Heart right ventricle (tissue), 16 donors: ENCODE data around the gene TENT5A. TPM values are rescaled to one million over a fixed set of nuclear protein-coding genes. Genes with fewer than 3 reads are reported as not detected.
A peak's percentile ranks its signal among the peaks of the same experiment; 100 is the strongest.

Experiments used
- ATAC-seq, 8 donors: fragments of 200-7000 bp; cut with Tn5 transposase; one replicate each; pipeline ENCODE4 v1.9.1; 2020; ENCODE audit warnings: mild to moderate bottlenecking in 8 of 8, moderate library complexity in 8 of 8, moderate number of reproducible peaks in 1 of 8
- DNase-seq, 2 donors: peaks; one replicate each; pipeline ENCODE4 v3.0.0-alpha.2; 2020
- H3K27ac ChIP-seq, 10 donors: fragments of 200-600 bp; sonication (generic) in 2 of 10; one replicate each; pipeline versions ENCODE4 v1.5.0 to v1.8.0; 2020 to 2022; ENCODE audit warnings: mild to moderate bottlenecking in 3 of 10
- H3K27me3 ChIP-seq, 7 donors: fragments of 200-600 bp; one replicate each; pipeline ENCODE4 v1.8.0; 2021 to 2022; ENCODE audit warnings: mild to moderate bottlenecking in 2 of 7
- H3K36me3 ChIP-seq, 9 donors: fragments of 200-600 bp; sonication (generic) in 1 of 9; one replicate each; pipeline versions ENCODE4 v1.5.0 to v1.8.0; 2020 to 2022; ENCODE audit warnings: mild to moderate bottlenecking in 2 of 9
- H3K4me1 ChIP-seq, 9 donors: fragments of 200-600 bp; sonication (generic) in 1 of 9; one replicate each; pipeline versions ENCODE4 v1.5.0 to v1.8.0; 2020 to 2022; ENCODE audit warnings: mild to moderate bottlenecking in 4 of 9
- H3K4me3 ChIP-seq, 10 donors: fragments of 200-600 bp; sonication (generic) in 2 of 10; one replicate each; pipeline versions ENCODE4 v1.5.0 to v1.8.0; 2020 to 2022; ENCODE audit warnings: mild to moderate bottlenecking in 7 of 10, moderate library complexity in 2 of 10
- H3K9me3 ChIP-seq, 11 donors: fragments of 200-600 bp in 10 of 11; sonication (generic) in 2 of 11; one replicate each; pipeline versions ENCODE4 v1.5.0 to v1.8.0; 2013 to 2022; ENCODE audit warnings: mild to moderate bottlenecking in 2 of 11, control low read depth in 1 of 11, moderate library complexity in 1 of 11
- CTCF ChIP-seq, 9 donors: fragments of 200-600 bp; sonication (generic) in 2 of 9; IDR thresholded peaks; one replicate each; pipeline versions ENCODE4 v1.5.0 to v1.8.0; 2021 to 2022; ENCODE audit warnings: antibody characterized with exemption in 9 of 9, mild to moderate bottlenecking in 5 of 9, moderate library complexity in 1 of 9
- WGBS, 2 donors: extraction: QIAGEN DNeasy Blood & Tissue Kit; methylation state at CpG; one replicate each; pipeline ENCODE4 v1.1.7; 2013; ENCODE audit warnings: inconsistent platforms in 1 of 2; 5-methylcytosine and 5-hydroxymethylcytosine counted together
- intact Hi-C, 10 donors: fragments of 100-400 bp; cut with DNase I; formaldehyde crosslinking; loops; one replicate each; pipeline versions ENCODE4 v1.11.1 to v1.14.2; 2022
- polyA plus RNA-seq, 2 donors: library from polyadenylated mRNA; stranded (reverse); fragments of 200-250 nt; gene quantifications; one replicate each; pipeline ENCODE4 v1.2.3, GENCODE V29; 2013
- total RNA-seq, 10 donors: library from RNA; stranded (reverse); fragmentation: NEBNext Ultra II Directional in 3 of 10; extraction: Animal tissue kit (Norgen Biotek cat#: 25700) in 3 of 10; gene quantifications; one replicate each; pipeline versions ENCODE4 v1.2.1 to v1.2.4, GENCODE V29; 2021 to 2023
- donor health status: Arrhythmogenic right ventricular cardiomyopathy.
- donor health status: ischemic (EF 13 %, LVEDD 7.1; RV severe dilation, severe dysfunction).
- donor health status: healthy with polysubstance abuse.
- donor health status: DM: no; HTN: yes; CAD: no.
- donor health status: DM: no; HTN: no; CAD: no.
- donor health status: ischemic (EF 25% LVEDD 6.9; RV normal size, moderate dysfunction).
- donor health status: ischemic (EF 25% LVEDD 5.7; RV mildly dilated, moderate dysfunction).
- donor health status: healthy.
- donor health status: DM: yes; HTN: yes; CAD: no.
- donor health status: Ischemic cardiomyopathy.
- donor health status: ischemic (EF 35%, LVEDD 5.7; RV mildly dilated, moderate dysfunction).
- donor health status: nonischemic (EF 11% LVEDD 7.7; RV severe dilation, severe dysfunction).
- donor health status: DM: yes; HTN: yes; CAD: no.
- donor health status: PGD.
- donor health status: ischemic (EF 29% LVEDD 5.4; RV normal size, mild dysfunction).
- donor health status: nonischemic (EF 23%, LVEDD 6.1; RV moderate dilation, normal function).

Gene TENT5A
- total and polyA plus RNA-seq, 12 donors = 17.3 to 72.1 (median 44.0) TPM

DNA sequence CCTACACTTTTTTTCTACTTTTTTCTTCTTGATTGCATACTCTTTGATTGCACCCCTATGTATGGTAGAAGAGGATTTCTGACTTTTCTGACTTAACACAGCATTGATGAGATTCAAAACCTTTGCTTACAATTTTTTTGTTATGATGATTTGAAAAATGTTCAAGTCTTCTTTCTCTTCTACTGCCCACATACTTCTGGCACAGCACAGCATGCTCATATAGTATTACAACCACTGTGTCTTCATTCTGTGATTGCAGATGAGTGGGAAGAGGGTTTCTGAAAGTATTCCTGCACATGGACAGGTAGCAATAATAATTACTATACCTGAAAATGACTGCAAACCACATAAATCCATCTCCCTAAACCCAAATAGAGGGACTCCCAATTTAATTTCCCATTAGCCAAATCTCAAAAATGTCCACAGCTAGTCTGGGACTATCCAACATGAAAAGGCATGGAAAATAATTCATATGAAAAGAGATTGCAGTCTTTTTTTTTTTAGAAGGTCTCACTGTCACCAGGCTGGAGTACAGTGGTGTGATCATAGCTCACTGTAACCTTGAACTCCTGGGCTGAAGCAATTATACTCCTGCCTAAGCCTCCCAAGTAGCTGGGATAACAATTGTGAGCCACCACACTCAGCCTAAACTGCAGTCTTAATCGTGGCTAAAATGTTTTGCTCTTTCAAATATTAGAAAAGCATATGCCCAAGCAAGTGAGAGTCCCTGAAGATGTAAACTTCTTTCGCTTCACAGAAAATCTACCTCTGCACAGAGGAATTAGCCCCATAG is 15.9 kb upstream of the TENT5A start:
- ATAC-seq = no peak
- no peak for TF ChIP-seq CTCF (IDR thresholded peaks at IDR 0.05)
- H3K27ac ChIP-seq = no peak overlapping the region
- H3K4me1 ChIP-seq = peaks cover 0 to 34% (median 7%) of the 10 kb centered on the region in 9 donors
- intact Hi-C loops = no loop called here
- DNase-seq = no peak
- WGBS, 2 donors = 84 to 88% methylated on average over 2 of the region's 2 CpGs
- no peaks in the 10 kb centered on the region for H3K27me3 ChIP-seq
- H3K9me3 ChIP-seq = no peaks in the 10 kb centered on the region
- H3K4me3 ChIP-seq = no peak overlapping the region
- H3K36me3 ChIP-seq = no peaks in the 10 kb centered on the region

DNA sequence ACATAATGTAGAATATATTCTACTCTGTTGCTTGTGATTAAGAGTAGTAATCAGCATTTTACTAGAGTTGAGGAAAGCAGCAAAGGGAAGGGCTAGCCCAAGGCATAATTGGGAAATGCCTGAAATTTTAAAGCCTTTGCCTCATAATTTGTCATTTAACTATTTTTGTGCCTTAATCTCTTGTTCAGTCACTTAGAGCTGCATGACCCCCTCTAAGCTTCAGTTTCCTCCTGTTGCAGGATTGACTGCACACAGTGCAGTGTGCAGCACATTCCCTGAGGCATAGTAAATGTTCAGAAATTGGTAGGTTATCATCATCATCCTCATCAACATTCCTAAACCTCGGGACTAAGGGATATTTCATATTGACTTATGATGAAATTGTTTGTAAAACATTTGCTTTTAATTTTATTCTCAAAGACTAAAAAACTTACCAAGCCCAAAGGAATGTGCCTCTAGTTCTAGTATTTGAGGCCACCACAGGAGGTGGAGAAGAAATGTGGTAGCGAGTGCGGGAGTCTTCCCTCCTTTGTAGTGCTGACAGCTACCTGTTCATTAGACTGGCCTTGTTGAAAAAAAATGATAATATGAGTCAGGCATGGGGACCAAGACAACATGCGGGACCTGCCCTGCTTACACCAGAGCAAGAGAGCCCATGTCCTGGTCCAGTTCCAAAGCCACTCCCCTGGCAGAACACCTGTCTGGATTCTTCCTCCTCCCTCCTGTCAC is 14.8 kb upstream of the TENT5A start:
- WGBS, 2 donors = 78 to 90% methylated on average over 4 of the region's 4 CpGs
- no peak for ATAC-seq

DNA sequence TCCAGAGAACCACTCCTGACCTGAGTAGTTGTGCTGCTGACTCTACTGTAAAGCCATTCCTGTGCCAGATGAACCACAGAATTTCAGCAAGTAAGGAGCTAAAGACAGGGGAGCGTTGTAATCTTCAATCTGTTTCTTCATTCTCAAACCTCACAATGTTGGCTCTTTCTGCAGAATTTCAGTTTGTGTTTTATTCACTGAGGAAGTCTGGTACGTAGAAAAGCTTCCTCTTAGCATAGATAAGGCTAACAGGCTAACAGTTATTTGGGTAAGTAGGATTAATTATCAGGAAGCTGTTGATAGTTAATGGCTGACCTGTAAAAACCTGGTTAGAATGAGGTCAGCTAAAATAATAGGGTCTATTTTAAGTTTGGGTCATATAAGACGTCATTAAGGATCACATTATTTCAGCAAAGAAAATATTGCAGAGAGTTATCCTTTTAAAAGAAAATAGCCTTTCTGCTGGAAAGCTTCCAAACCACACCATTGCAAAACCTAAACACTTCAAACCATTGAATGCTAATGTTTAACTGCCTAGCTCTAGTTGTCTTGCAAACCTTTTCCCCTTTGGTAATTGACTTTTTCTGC is 14.1 kb upstream of the TENT5A start:
- Histone ChIP-seq H3K4me1 (peaks cover 0 to 39% (median 11%) of the 10 kb centered on the region in 9 donors), H3K27ac (peak overlapping the region in 3 of 10 donors; percentile 36 to 67 (median 37)), H3K4me3 (no peak overlapping the region), H3K27me3 (no peaks in the 10 kb centered on the region), H3K36me3 (no peaks in the 10 kb centered on the region), H3K9me3 (no peaks in the 10 kb centered on the region)
- no peak for TF ChIP-seq CTCF (IDR thresholded peaks at IDR 0.05)
- 20 to 27% methylated on average over 3 of the region's 3 CpGs for WGBS, 2 donors
- ATAC-seq (peak in 6 of 8 donors; percentile 38 to 74 (median 59)), DNase-seq (no peak)
- intact Hi-C loops = no loop called here

More for the DNA sequence above, 14.8 kb upstream of the TENT5A start:
- Histone ChIP-seq H3K27ac (peak overlapping the region in 1 of 10 donors; percentile 67), H3K27me3 (no peaks in the 10 kb centered on the region), H3K36me3 (no peaks in the 10 kb centered on the region), H3K9me3 (no peaks in the 10 kb centered on the region), H3K4me1 (peaks cover 0 to 32% (median 9%) of the 10 kb centered on the region in 9 donors), H3K4me3 (no peak overlapping the region)
- intact Hi-C loops = no loop called here
- no peak for DNase-seq
- TF ChIP-seq CTCF (IDR thresholded peaks at IDR 0.05) = no peak

GRCh38 chr6:81764531-81764930 is 12.1 kb upstream of the TENT5A start:
- intact Hi-C loops = no loop called here

More at GRCh38 chr6:81764531-81764930, 12.1 kb upstream of the TENT5A start:
- ATAC-seq = no peak
- DNase-seq = no peak
- Histone ChIP-seq H3K4me3 (no peak overlapping the region), H3K27me3 (no peaks in the 10 kb centered on the region), H3K27ac (no peak overlapping the region), H3K36me3 (no peaks in the 10 kb centered on the region), H3K4me1 (peaks cover 0 to 48% (median 11%) of the 10 kb centered on the region in 9 donors), H3K9me3 (no peaks in the 10 kb centered on the region)
- TF ChIP-seq CTCF (IDR thresholded peaks at IDR 0.05) = no peak
- 96 to 99% methylated on average over 2 of the region's 2 CpGs for WGBS, 2 donors
